Esophagus squamous epithelium (tissue), 4 donors: ENCODE results near the gene AP4M1.

ENCODE experiments used
- POLR2A ChIP-seq, 4 donors: fragments of 450-650 bp; IDR thresholded peaks; one replicate each; pipeline ENCODE4 v1.6.1; 2017; ENCODE audit warnings: antibody characterized with exemption in 4 of 4, mild to moderate bottlenecking in 4 of 4, moderate library complexity in 3 of 4
- TF ChIP-seq, protein P1 (sequence below), 6 experiments: fragments of 450-650 bp in 4 of 6; fragments of 200-600 bp in 2 of 6; sonication (generic) in 2 of 6; IDR thresholded peaks; one replicate each; pipeline ENCODE4 v1.5.1; 2016 to 2019; ENCODE audit warnings: antibody characterized with exemption in 6 of 6, mild to moderate bottlenecking in 4 of 6, moderate library complexity in 4 of 6

DNA sequence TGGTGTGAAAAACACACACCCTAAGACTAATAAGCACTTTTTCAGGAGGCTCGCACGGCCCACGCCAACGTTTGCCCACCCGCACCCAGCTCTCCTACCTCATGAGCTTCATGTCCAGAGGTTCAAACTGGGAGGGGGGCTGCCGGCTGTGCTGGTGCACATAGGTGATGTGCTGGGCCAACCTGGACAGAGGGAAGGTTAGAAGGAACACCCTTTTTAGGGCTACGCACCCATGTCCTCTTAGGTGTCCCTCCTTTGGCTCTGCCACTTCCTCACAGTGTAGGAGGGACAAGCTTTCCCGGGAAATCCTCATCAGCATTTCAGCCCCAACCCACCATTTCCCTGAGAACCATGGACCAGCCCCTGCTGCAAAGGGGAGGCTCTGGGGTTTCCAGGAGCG lies 6.2 kb upstream of the AP4M1 start:
- TF ChIP-seq, protein P1, sequence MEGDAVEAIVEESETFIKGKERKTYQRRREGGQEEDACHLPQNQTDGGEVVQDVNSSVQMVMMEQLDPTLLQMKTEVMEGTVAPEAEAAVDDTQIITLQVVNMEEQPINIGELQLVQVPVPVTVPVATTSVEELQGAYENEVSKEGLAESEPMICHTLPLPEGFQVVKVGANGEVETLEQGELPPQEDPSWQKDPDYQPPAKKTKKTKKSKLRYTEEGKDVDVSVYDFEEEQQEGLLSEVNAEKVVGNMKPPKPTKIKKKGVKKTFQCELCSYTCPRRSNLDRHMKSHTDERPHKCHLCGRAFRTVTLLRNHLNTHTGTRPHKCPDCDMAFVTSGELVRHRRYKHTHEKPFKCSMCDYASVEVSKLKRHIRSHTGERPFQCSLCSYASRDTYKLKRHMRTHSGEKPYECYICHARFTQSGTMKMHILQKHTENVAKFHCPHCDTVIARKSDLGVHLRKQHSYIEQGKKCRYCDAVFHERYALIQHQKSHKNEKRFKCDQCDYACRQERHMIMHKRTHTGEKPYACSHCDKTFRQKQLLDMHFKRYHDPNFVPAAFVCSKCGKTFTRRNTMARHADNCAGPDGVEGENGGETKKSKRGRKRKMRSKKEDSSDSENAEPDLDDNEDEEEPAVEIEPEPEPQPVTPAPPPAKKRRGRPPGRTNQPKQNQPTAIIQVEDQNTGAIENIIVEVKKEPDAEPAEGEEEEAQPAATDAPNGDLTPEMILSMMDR (IDR thresholded peaks at IDR 0.05): no peak
- no peak for TF ChIP-seq POLR2A (IDR thresholded peaks at IDR 0.05)
